Gastrocnemius medialis (tissue), 4 donors: Measurements from ENCODE around the gene ODAD4. TPM values are rescaled to one million over a fixed set of nuclear protein-coding genes. Genes with fewer than 3 reads are reported as not detected.

ENCODE experiments used
- ATAC-seq, 2 donors: fragments of 150-250 bp; one replicate each; pipeline ENCODE4 v1.9.1; 2016
- DNase-seq, 2 donors: peaks; one replicate each; pipeline ENCODE4 v3.0.0-alpha.2; 2019
- H3K27ac ChIP-seq, 4 donors: fragments of 200-600 bp; sonication (generic); 1 replicate in 1 of 4; 2 replicates in 3 of 4; pipeline ENCODE4 v1.5.1; 2016 to 2018; ENCODE audit warnings: mild to moderate bottlenecking in 2 of 4, moderate library complexity in 1 of 4
- H3K27me3 ChIP-seq, 3 donors: fragments of 200-600 bp; sonication (generic) in 2 of 3; 1 replicate in 1 of 3; 2 replicates in 2 of 3; pipeline versions ENCODE4 v1.5.1 to v1.6.0; 2016 to 2019; ENCODE audit warnings: mild to moderate bottlenecking in 1 of 3, moderate library complexity in 1 of 3
- H3K36me3 ChIP-seq, 2 donors: fragments of 200-600 bp; sonication (generic) in 1 of 2; one replicate each; pipeline ENCODE4 v1.5.1; 2017 to 2018
- H3K4me1 ChIP-seq, 2 donors: fragments of 200-600 bp; sonication (generic) in 1 of 2; one replicate each; pipeline ENCODE4 v1.5.1; 2016 to 2017; ENCODE audit warnings: mild to moderate bottlenecking in 2 of 2
- H3K4me3 ChIP-seq, 4 donors: fragments of 200-600 bp; sonication (generic) in 3 of 4; 1 replicate in 1 of 4; 2 replicates in 3 of 4; pipeline ENCODE4 v1.5.1; 2016 to 2019; ENCODE audit warnings: mild to moderate bottlenecking in 2 of 4
- H3K9me3 ChIP-seq, 3 donors: fragments of 200-600 bp; sonication (generic) in 2 of 3; 1 replicate in 1 of 3; 2 replicates in 2 of 3; pipeline ENCODE4 v1.5.1; 2016 to 2019
- POLR2A ChIP-seq, 2 donors: fragments of 450-650 bp; IDR thresholded peaks; one replicate each; pipeline ENCODE4 v1.6.1; 2017; ENCODE audit warnings: antibody characterized with exemption in 2 of 2, mild to moderate bottlenecking in 2 of 2, moderate library complexity in 2 of 2
- in situ Hi-C, 4 donors: fragments of 200-750 bp; cut with MboI; loops; one replicate each; pipeline versions ENCODE4 v1.15.0 to v1.8.0; 2017; ENCODE audit warnings: low sequenced_read_pairs in 4 of 4
- intact Hi-C: fragments of 100-400 bp; cut with DNase I; formaldehyde crosslinking; loops from one replicate; pipeline ENCODE4 v1.15.1; 2023; ENCODE audit warnings: low total_unique reads
- total RNA-seq, 4 donors: library from RNA; depleted of rRNA; stranded (reverse); fragments of >200 nt; gene quantifications; one replicate each; pipeline versions ENCODE4 v1.1.0 to v1.2.3, GENCODE V29; 2016
- TF ChIP-seq, protein P1 (sequence below), 5 experiments: fragments of 450-650 bp in 3 of 5; fragments of 200-600 bp in 2 of 5; sonication (generic) in 2 of 5; IDR thresholded peaks in 4 of 5; conservative IDR thresholded peaks in 1 of 5; 1 replicate in 4 of 5; 2 replicates in 1 of 5; pipeline ENCODE4 v1.5.1; 2016 to 2019; ENCODE audit warnings: antibody characterized with exemption in 5 of 5, mild to moderate bottlenecking in 3 of 5, moderate library complexity in 3 of 5

ODAD4 gene
- total RNA-seq, 4 donors from 2014 or later, result 0.13 to 1.3 (median 0.20) TPM; not detected in 1

DNA sequence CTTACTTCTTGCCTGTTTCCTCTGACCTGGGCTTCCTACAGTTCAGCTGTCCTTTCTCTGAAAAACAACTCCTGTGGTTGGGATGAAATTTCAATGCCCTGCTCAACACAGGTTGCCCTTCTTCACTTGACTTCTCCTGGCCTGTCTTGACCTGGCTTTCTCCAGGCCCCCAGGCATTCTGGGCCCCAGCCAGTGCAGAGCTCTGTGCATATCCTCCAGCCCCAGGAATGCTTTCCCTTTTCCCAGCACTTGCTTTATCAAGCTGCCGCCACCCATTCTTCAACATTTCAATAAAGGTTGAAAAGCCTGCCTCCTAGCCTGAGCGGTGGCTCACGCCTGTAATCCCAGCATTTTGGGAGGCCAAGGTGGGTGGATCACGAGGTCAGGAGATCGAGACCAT, 10.8 kb downstream of the ODAD4 start:
- no peak overlapping the region for H3K27ac ChIP-seq
- peaks cover 19 to 21% of the 10 kb centered on the region in 2 donors for H3K4me1 ChIP-seq
- no peaks in the 10 kb centered on the region for H3K27me3 ChIP-seq
- intact Hi-C loops (no loop called here), in situ Hi-C loops (no loop called here)
- DNase-seq, result no peak
- H3K9me3 ChIP-seq, result no peaks in the 10 kb centered on the region
- ATAC-seq, result no peak
- no peak overlapping the region for H3K4me3 ChIP-seq
- H3K36me3 ChIP-seq, result no peaks in the 10 kb centered on the region
- TF ChIP-seq POLR2A (IDR thresholded peaks at IDR 0.05), result no peak
- TF ChIP-seq, protein P1, sequence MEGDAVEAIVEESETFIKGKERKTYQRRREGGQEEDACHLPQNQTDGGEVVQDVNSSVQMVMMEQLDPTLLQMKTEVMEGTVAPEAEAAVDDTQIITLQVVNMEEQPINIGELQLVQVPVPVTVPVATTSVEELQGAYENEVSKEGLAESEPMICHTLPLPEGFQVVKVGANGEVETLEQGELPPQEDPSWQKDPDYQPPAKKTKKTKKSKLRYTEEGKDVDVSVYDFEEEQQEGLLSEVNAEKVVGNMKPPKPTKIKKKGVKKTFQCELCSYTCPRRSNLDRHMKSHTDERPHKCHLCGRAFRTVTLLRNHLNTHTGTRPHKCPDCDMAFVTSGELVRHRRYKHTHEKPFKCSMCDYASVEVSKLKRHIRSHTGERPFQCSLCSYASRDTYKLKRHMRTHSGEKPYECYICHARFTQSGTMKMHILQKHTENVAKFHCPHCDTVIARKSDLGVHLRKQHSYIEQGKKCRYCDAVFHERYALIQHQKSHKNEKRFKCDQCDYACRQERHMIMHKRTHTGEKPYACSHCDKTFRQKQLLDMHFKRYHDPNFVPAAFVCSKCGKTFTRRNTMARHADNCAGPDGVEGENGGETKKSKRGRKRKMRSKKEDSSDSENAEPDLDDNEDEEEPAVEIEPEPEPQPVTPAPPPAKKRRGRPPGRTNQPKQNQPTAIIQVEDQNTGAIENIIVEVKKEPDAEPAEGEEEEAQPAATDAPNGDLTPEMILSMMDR (IDR thresholded peaks at IDR 0.05 in 4 of 5, conservative IDR thresholded peaks at IDR 0.05 in 1 of 5), result no peak

DNA sequence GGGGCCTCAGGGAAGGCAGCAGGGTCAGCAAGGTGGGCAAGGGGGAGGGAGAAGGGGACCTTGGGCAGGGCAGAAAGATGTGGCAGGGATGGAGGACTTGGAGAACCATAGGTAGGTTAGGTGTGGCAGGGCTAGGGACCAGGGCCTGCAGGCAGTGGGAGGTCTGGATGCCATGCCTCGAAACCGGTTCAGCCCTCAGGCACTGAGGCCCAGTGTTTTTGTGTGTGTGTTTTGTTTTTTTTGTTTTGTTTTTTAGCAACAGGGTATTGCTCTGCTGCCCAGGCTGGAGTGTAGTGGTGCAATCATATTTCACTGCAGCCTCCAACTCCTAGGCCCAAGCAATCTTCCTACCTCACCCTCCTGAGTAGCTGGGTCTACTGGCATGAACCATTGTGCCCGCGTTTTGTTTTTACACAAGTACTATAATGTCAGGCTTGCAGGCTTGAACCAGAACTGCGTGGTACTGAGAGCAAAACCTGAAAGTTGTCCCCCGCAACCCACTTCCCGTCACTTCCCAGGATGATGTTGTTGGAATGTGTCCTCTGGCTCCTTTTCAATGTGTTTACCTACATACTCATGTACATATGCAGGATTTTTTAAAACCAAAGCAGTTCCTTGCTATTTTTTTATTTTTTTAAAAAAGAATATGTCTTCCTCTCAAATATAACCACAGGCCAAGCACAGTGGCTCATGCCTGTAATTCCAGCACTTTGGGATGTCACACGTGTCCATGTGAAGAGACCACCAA, 12.4 kb downstream of the ODAD4 start:
- Histone ChIP-seq H3K36me3 (no peaks in the 10 kb centered on the region), H3K4me1 (peaks cover 13 to 14% of the 10 kb centered on the region in 2 donors), H3K27ac (no peak overlapping the region), H3K27me3 (no peaks in the 10 kb centered on the region), H3K4me3 (no peak overlapping the region), H3K9me3 (no peaks in the 10 kb centered on the region)
- no peak for ATAC-seq
- in situ Hi-C loops (no loop called here), intact Hi-C loops (no loop called here)
- TF ChIP-seq, protein P1 (IDR thresholded peaks at IDR 0.05 in 4 of 5, conservative IDR thresholded peaks at IDR 0.05 in 1 of 5), result no peak
- TF ChIP-seq POLR2A (IDR thresholded peaks at IDR 0.05), result no peak
- DNase-seq, result no peak

DNA sequence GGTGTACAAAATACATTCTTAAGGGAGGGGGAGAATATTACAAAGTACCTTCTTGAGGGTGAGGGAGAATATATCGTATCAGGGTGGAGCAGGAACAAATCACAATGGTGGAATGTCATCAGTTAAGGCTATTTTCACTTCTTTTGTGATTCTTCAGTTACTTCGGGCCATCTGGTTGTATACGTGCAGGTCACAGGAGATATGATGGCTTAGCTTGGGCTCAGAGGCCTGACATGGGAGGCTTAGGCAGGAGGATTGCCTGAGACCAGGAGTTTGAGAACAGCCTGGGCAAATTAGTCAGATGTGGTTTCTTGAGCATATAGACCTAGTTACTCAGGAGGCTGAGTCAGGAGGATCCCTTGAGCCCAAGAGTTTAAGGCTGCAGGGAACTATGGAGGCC, 13.1 kb downstream of the ODAD4 start:
- no peaks in the 10 kb centered on the region for H3K9me3 ChIP-seq
- no peak overlapping the region for H3K4me3 ChIP-seq
- no peak for ATAC-seq
- DNase-seq, result no peak
- intact Hi-C loops, result no loop called here
- peaks cover 6 to 7% of the 10 kb centered on the region in 2 donors for H3K4me1 ChIP-seq
- H3K27ac ChIP-seq, result no peak overlapping the region
- H3K27me3 ChIP-seq, result no peaks in the 10 kb centered on the region
- H3K36me3 ChIP-seq, result no peaks in the 10 kb centered on the region
- in situ Hi-C loops, result no loop called here
- TF ChIP-seq, protein P1 (IDR thresholded peaks at IDR 0.05 in 4 of 5, conservative IDR thresholded peaks at IDR 0.05 in 1 of 5), result no peak
- no peak for TF ChIP-seq POLR2A (IDR thresholded peaks at IDR 0.05)

DNA sequence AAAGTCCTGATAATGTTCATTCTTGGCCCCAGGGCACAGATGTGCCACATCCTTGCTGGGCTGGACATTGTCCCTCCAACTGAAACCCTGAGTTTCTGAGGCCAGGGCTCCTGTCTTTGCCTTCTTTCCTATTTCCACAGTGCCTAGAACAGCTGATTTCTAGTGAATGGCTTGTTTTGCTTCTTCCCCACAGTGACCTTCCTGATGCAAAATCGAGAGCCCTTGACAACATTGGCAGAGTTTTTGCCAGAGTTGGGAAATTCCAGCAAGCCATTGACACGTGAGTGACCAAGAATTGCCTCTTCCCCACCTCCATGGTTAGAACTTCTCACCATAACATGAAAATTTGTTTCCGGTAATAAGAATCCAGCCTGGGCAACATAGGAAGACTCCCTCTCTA, 14.5 kb downstream of the ODAD4 start:
- DNase-seq (no peak), ATAC-seq (no peak)
- H3K27me3 ChIP-seq, result no peaks in the 10 kb centered on the region
- in situ Hi-C loops, result no loop called here
- H3K27ac ChIP-seq, result no peak overlapping the region
- H3K4me3 ChIP-seq, result no peak overlapping the region
- H3K4me1 ChIP-seq, result peaks cover 0 to 7% of the 10 kb centered on the region in 2 donors
- no peaks in the 10 kb centered on the region for H3K9me3 ChIP-seq
- intact Hi-C loops, result no loop called here
- TF ChIP-seq, protein P1 (IDR thresholded peaks at IDR 0.05 in 4 of 5, conservative IDR thresholded peaks at IDR 0.05 in 1 of 5), result no peak
- TF ChIP-seq POLR2A (IDR thresholded peaks at IDR 0.05), result no peak
- H3K36me3 ChIP-seq, result no peaks in the 10 kb centered on the region
